ENCODE results near the gene MRAS. TPM values are rescaled to one million over a fixed set of nuclear protein-coding genes. Genes with fewer than 3 reads are reported as not detected.
A peak's percentile ranks its signal among the peaks of the same experiment; 100 is the strongest.

The MRAS gene
- polyA plus RNA-seq, 3 donors, result 22.0 to 182 (median 55.7) TPM

DNA sequence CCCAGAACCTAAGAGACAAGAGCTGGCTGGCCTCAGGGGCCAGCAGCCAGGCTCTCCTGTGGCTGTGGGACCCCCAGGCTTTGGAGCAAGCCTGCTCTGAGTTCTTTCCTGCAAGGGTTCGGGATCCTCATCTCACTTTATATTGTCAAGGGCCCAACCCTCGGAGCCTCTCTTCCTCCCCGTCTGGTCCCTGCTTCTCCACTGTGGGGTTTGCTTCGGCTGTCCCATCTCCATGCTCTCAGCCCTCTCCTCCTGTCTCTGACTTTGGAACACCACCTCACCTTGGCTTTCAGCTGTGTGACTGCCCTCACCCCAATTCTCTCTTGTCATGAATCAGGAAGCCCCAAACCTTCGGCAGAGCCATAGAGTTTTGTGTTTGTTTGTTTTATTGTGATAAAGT is 30.0 kb downstream of the MRAS start:
- H3K27ac ChIP-seq (ENCODE audit: low read depth, low read length), result no peak overlapping the region
- 93 to 95% (median 93%) methylated on average over 5 of the region's 5 CpGs for WGBS, 3 donors

- 86 to 100% (median 96%) methylated on average over 1 of the region's 1 CpG for WGBS, 3 donors
- no peak overlapping the region for H3K27ac ChIP-seq (ENCODE audit: low read depth, low read length)
Measured at GRCh38 chr3:138378990-138379389, 30.6 kb downstream of the MRAS start.

- H3K27ac ChIP-seq (ENCODE audit: low read depth, low read length), result no peak overlapping the region
- 76 to 78% (median 77%) methylated on average over 5 of the region's 5 CpGs for WGBS, 3 donors
Measured at GRCh38 chr3:138381413-138381901, 33.1 kb downstream of the MRAS start.

GRCh38 chr3:138381950-138382715 is 33.8 kb downstream of the MRAS start:
- peak overlapping the region; percentile 34 for H3K27ac ChIP-seq (ENCODE audit: low read depth, low read length)
- WGBS, 3 donors, result 83 to 98% (median 93%) methylated on average over 3 of the region's 3 CpGs

DNA sequence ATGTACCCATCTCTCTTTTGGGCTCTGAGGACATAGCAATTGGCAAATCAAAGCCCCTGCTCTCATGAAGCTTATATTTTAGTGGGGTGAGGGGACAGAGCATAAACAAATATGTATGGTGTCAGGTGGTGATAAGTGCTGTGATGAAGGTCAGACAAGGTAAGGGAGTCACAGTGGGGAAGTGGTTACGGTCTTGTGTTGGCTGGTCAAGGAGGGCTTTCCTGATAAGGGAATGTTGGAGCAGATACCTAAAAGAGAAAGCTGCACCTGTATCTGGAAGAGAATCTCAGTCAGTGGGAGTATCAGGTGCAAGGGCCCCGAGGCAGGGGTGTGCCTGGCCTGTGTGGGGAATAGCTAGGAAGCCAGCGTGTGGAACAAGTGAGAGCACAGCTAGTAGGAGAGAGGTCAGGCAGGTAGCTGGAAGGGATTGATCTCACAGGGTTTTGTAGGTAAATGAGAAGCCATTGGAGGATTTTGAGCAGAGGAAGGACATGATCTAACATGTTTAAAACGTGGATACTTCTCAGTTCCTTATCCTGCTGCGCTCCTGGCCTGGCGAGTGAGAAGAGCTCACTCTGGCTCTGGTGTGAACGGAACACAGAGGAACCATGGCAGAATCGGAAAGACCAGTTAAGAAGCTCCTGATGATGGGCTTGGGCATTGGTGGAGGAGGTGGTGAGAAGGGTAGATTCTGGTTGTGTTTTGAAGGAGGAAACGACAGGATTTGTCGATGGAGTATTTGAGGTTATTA is 35.5 kb downstream of the MRAS start:
- 91 to 95% (median 93%) methylated on average over 10 of the region's 10 CpGs for WGBS, 3 donors
- H3K27ac ChIP-seq (ENCODE audit: low read depth, low read length), result no peak overlapping the region

GRCh38 chr3:138384531-138384930 is 36.2 kb downstream of the MRAS start:
- no peak overlapping the region for H3K27ac ChIP-seq (ENCODE audit: low read depth, low read length)
- WGBS, 3 donors, result 89 to 92% (median 90%) methylated on average over 3 of the region's 3 CpGs

GRCh38 chr3:138384976-138385375 is 36.6 kb downstream of the MRAS start:
- 89 to 95% (median 91%) methylated on average over 5 of the region's 5 CpGs for WGBS, 3 donors

DNA sequence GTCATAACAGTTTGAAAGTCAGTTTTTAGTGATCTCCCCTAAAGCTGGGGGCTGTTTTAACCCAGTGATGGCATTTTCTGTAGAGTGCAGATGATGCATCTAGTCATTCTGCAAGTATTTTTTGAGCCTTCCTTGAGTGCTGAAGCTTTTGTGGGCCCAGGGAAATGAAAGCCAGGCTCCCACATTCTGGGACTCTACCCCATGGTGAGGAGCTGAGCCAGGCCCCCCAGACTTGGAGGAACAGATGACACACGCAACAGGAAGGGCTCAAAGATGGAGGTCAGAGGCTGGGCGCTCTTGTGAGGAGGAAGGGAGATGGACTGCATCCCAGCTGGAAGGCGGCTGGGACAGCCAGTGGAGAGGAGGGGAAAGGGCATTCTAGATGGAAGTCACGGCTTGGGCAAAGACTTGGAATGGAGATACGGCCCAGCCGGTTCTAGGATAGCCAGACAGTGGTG is 40.8 kb downstream of the MRAS start:
- H3K27ac ChIP-seq (ENCODE audit: low read depth, low read length), result no peak overlapping the region
- 66 to 91% (median 69%) methylated on average over 6 of the region's 6 CpGs for WGBS, 3 donors

More at GRCh38 chr3:138384976-138385375, 36.6 kb downstream of the MRAS start:
- no peak overlapping the region for H3K27ac ChIP-seq (ENCODE audit: low read depth, low read length)

DNA sequence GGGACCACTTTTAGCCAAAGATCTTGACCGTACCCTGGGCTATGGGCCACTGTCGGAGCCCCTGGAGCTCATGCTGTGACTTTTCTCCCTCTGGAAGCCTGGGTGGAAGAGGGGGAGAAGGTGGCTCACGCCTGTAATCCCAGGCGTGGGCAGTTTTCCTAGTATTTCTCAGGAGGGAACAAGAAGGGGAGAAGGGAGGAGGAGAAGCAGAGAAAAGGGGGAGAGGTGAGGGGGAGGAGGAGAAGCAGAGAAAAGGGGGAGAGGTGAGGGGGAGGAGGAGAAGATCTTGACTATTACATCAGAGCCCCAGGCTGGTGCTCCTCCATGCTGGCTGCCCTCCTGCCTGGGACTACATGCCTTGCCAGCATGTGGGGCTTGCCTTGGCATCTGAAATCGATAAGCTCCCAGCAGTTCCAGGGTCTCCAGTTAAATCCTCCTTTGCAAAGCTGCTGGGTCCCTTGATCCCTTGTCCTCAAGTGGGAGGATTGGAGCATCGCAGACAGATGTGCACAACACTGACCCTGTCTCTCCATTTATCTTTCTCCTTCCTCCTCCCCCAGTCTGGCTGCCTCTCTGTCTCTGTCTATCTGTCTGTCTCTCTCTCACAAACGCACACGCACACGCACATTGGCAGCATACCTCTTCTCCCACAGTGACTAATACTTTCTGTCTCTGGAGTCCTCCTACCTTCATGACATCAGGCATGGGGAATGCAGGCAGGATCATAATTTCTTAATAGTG is 41.6 kb downstream of the MRAS start:
- WGBS, 3 donors, result 59 to 62% (median 61%) methylated on average over 8 to 9 of the region's 9 CpGs
- H3K27ac ChIP-seq (ENCODE audit: low read depth, low read length), result no peak overlapping the region

DNA sequence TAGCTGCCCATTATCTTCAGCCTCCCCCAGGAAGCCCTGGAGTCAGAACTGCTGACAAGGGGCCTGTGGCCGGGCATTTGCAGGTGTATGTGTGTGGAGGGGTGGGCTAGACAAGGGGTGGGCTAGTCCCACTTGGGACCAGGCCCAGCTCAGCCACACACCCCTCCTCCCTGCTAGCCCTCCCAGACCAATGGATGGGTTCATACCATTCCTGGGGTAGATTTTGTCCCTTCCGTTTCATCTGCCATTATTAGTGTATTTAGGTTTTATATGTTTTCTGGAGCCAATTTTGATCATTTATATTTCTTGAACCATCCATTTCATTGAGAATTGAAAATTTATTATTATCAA is 42.2 kb downstream of the MRAS start:
- H3K27ac ChIP-seq (ENCODE audit: low read depth, low read length), result no peak overlapping the region

DNA sequence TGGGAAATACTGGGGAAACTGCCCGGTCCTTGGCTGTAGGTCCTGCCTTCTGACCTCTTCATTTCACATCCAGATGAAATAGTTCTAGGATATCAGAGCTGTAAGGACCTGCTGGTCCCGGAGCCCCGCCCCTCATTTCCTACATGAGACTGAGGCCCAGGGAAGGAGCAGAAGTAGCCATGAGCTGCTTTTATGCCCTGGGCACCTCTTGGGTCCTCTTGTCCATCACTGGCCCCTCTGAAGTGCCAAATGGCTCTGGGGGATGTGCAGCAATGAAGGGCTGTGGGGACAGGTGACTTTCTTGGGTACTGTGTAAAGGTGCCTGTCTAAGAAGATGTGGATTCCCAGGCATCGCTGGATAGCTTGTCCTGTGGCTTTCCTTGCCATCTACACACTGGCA is 45.8 kb downstream of the MRAS start:
- WGBS, 3 donors, result 89 to 97% (median 90%) methylated on average over 4 of the region's 4 CpGs
- H3K27ac ChIP-seq (ENCODE audit: low read depth, low read length), result no peak overlapping the region

More for the DNA sequence above, 42.2 kb downstream of the MRAS start:
- 77 to 87% (median 80%) methylated on average over 2 of the region's 2 CpGs for WGBS, 3 donors

DNA sequence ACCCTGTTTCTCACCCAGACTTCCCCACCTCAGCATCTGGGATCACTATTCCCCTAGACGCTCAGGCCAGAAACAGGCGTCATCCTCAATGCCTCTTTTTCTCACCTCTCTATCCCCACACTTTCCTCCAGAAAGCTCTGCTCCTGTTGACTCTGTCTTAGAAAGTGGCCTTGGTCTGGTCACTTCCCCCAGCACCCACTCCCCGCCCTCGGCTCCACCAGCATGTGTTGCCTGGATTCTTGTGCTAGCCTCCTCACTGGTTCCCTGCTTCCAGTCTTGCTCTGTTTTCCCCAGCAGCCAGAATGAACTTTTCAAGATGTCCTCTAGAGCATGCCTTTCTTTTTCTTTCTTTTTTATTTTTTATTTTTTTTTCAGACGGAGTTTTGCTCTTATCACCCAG is 46.3 kb downstream of the MRAS start:
- no peak overlapping the region for H3K27ac ChIP-seq (ENCODE audit: low read depth, low read length)
- WGBS, 3 donors, result 96 to 98% (median 96%) methylated on average over 5 of the region's 5 CpGs

- H3K27ac ChIP-seq (ENCODE audit: low read depth, low read length), result no peak overlapping the region
- WGBS, 3 donors, result 93 to 96% (median 95%) methylated on average over 11 to 12 of the region's 12 CpGs
Measured at GRCh38 chr3:138395865-138396751, 47.7 kb downstream of the MRAS start.

DNA sequence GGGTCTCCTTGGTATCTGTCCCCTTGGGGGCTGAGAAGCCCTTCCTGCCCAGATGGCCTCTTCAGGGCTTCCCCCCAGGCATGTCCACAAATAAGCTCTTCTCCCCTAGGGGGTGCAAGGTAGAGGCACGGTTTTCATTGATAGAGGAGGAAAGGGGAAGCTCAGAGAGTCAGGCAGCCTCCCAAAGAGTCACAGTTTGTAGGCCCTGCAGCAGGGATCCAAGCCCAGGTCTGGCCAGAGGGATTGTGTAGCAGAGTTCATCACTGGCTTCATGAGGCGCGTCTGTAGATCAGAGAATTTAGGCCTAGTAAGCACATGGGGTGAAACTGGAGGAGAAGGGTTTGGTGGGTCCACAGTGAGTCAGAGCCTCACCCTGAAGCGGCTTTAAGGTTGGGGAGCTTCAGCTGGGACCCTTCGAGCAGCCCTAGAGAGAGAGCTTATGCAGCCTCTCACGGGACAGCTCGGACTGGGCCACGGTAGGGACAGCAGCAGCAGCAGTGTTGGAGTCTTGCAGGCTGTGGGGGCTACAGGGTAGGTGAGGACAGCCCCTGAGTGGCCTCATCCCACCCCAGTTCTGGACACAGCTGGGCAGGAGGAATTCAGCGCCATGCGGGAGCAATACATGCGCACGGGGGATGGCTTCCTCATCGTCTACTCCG is 48.5 kb downstream of the MRAS start:
- no peak overlapping the region for H3K27ac ChIP-seq (ENCODE audit: low read depth, low read length)

GRCh38 chr3:138397983-138398382 is 49.6 kb downstream of the MRAS start:
- 86 to 93% (median 88%) methylated on average over 4 of the region's 4 CpGs for WGBS, 3 donors
- no peak overlapping the region for H3K27ac ChIP-seq (ENCODE audit: low read depth, low read length)

More for the DNA sequence above, 48.5 kb downstream of the MRAS start:
- 91 to 93% (median 92%) methylated on average over 14 of the region's 14 CpGs for WGBS, 3 donors

DNA sequence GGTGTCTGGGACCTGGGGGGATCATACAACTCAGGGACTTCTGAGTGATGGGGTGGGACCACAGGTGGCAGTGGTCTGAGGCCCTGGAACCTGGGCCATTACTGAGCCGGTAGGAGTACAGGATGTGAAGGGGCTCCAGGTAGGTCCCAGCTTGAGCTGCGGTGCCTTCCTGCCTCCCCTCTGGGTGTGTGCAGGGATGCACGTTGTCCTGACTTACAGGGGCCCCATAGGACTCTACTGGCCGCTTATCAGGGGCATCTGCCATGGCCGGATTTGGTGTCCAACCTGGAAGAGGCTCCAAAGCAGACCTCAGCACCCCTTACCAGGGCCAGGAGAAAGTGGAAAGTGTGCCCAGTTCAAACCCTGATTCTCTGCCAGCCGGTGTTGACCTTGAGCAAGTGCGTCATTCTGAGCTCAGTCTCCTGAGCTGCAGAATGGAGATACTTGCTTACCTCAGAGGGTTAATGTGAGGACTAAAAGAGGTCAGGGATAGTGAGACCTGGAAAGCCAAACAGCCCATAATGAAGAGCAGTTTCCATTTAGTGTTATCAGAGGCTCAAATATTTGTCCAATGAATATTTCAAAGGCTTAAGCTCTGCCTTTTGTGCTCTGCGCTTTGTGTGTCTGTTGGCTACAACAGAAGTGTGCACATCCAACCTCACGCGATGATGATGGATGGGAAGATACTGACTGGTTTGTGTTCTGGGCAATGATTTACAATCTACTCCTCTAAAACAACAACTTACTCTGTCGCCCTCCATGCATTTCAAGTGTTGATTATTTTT is 50.6 kb downstream of the MRAS start:
- WGBS, 3 donors, result 70 to 88% (median 85%) methylated on average over 11 of the region's 11 CpGs
- no peak overlapping the region for H3K27ac ChIP-seq (ENCODE audit: low read depth, low read length)

GRCh38 chr3:138399766-138400165 is 51.4 kb downstream of the MRAS start:
- 72 to 86% (median 85%) methylated on average over 10 of the region's 10 CpGs for WGBS, 3 donors
- H3K27ac ChIP-seq (ENCODE audit: low read depth, low read length), result no peak overlapping the region
